Stimulated activated CD8-positive, alpha-beta memory T cell treated with anti-CD3 and anti-CD28 coated beads, Interleukin-2, amount 100 ng/mL, for 48 hours (primary cell): ENCODE results near the gene ZNF221.
"Not testable (repeated sequence)": the region's sequence is repeated elsewhere in the genome, so short reads cannot be mapped to it uniquely, and the experiment has no call there.

Experiments
- DNase-seq, 2 donors: peaks; one replicate each; pipeline ENCODE4 v3.0.0-alpha.2; 2020; ENCODE audit warnings: low read depth in 2 of 2

Gene ZNF221

GRCh38 chr19:43950834-43951645, at the start of gene ZNF221:
Gene ZNF221, plus strand, starts transcription at chr19:43951228. Its CDS starts 11,499 bp downstream, at chr19:43962727.
- peak; percentile 30 to 56 for DNase-seq

- DNase-seq, result peak; percentile 49 to 59
These were observed 49.3 kb upstream of the ZNF221 start for GRCh38 chr19:43901395-43902390.

DNA sequence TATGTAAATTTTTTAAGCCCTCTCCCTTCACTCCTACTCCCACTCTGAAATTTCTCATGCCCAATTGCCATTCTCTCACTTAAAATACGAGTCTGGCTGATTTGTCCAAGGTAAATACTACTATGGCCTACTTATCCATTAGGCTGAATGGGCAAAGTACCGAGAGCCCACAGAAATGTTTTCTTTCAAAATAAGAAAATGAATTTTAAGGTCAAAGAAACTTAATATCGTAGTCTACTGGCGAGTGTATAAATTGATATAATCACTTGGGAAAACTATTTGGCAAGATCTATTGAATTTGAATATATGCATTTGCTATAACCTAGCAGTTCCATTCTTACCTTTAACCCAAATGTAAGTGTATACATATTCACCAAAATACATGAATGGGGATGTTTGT, 48.6 kb upstream of the ZNF221 start:
- no peak for DNase-seq

GRCh38 chr19:43905897-43906296, 45.1 kb upstream of the ZNF221 start:
- DNase-seq, result no peak

GRCh38 chr19:43906774-43907173, 44.3 kb upstream of the ZNF221 start:
- no peak for DNase-seq

- DNase-seq, result no peak
These were observed 42.4 kb upstream of the ZNF221 start for GRCh38 chr19:43908659-43909058.

GRCh38 chr19:43910884-43911283, 40.1 kb upstream of the ZNF221 start:
- DNase-seq, result no peak

DNA sequence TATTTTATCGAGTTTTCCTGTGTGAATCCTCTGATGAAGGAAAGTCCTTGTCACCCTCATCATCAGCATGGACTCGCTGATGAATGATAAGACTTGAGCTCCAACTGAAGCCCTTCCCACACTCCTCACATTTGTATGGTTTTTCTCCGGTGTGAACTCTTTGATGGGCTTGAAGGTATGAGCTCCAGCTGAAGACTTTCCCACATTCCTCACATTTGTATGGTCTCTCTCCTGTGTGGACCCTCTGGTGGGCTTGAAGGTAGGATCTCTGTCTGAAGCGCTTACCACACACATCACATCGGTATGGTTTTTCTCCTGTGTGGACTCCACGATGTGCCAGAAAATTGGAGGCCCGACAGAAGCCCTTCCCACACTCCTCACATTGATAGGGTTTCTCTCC, 37.6 kb upstream of the ZNF221 start:
- DNase-seq, result no peak

GRCh38 chr19:43914051-43914450, 37.0 kb upstream of the ZNF221 start:
- no peak for DNase-seq

DNA sequence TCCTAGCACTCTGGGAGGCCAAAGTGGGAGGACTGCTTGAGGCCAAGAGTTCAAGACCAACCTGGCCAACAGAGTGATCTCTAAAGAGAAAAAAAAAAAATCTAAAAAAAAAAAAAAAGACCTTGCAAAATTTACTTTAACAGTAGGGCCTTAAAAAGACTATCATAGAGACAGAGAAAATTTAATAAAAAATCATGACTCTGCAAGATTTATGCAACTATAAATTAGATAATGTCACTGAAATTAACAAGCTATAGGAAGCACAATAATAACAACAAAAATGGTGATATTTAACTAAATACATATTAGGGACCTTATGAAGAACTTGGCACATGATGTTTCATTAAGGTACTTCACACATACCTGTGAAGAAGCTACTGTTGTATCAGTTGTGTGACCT, 27.2 kb upstream of the ZNF221 start:
- no peak for DNase-seq

- DNase-seq, result no peak
These were observed 22.2 kb upstream of the ZNF221 start for GRCh38 chr19:43928820-43929219.

- DNase-seq, result no peak
These were observed 16.7 kb upstream of the ZNF221 start for GRCh38 chr19:43934055-43934984.

GRCh38 chr19:43934985-43935708, 15.9 kb upstream of the ZNF221 start, which contains the start of gene ZNF45:
Gene ZNF45, minus strand, starts transcription at chr19:43935282. Its CDS starts 13,097 bp downstream, at chr19:43922185.
- peak; percentile 78 to 84 for DNase-seq

DNA sequence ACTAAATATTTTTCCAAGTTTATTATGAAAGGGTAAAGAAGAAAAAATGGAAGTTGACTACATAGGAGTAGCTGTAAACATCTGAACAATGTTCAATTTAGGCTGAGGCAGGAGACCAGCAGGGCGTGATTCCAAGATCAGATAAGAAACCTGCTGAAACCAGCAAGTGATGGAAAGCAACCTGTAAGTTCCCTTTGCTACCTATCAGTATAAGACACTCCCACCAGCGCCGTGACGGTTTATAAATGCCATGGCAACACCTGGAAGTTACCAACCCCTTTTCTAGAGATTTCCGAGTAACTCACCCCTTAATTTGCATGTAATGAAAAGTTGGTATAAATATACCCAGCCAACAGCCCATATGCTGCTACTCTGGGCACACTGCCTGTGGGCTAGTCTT, 14.8 kb upstream of the ZNF221 start:
- no peak for DNase-seq

DNA sequence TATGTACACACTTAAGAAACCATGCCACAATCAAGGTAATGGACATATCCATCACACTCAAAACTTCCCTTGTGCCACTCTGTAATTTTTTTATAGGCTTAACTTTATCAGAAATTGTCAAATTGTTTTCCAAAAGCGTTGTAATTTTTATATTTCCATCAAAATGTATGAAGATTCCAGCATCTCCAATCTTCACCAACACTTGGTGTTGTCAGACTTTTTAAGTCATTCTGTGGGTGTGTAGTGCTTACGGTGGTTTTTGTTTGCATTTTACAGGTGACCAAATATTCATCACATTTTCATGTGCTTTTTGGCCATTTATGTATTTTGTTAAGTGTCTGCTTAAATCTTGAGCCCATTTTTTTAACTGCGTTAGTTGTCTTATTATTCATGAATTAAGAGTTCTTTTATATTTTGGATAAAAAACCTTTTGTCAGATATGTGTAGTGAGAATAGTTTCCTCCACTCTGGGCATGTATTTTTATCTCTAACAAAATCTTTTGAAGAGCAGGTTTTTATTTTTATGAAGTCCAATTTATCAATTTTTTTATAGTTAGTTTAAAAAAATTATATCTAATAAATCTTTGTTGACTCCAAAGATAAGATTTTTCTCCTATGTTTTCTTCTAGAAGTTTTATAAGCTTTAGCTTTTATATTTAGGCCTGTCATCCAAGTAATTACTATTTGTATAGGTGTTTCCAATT, 11.3 kb upstream of the ZNF221 start:
- DNase-seq, result no peak

GRCh38 chr19:43940719-43941118, 10.3 kb upstream of the ZNF221 start:
- DNase-seq, result no peak

GRCh38 chr19:43941209-43941608, 9.8 kb upstream of the ZNF221 start:
- DNase-seq, result no peak

DNA sequence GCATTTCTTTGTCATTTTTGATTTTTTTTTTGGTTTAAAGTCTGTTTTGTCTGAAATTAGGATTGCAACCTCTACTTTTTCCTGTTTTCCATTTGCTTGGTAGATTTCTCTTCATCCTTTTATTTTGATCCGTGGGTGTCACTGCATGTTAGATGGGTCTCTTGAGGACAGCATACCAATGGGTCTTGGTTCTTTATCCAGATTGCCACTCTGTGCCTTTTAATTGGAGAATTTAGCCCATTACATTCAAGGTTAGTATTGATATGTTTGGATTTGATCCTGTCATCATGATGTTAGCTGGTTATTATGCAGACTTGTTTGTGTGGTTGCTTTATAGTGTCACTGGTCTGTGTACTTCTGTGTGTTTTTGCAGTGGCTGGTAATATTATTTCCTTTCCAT, 3.6 kb upstream of the ZNF221 start:
- DNase-seq, result not testable (repeated sequence)

GRCh38 chr19:43949803-43950202, 1.2 kb upstream of the ZNF221 start:
- DNase-seq, result not testable (repeated sequence)

DNA sequence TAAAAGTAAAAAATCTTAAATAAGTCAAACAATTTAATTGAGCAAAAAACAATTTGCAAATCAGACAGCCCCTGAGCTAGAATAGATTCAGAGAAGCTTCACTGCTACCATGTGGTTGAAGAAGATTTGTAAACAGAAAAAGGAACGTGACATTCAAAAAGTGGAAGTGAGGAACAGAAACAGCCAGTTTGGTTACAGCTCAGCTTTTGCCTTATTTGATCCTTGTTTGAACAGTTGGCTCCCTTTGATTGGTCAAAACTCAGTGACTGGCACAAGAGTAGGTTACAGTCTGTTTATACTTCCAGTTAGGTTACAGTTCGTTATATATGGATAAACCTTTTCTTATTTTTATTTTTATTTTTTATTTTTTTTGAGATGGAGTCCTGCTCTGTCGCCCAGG, 5.8 kb downstream of the ZNF221 start:
- DNase-seq, result no peak
